GM21825 (cell line): Measurements from ENCODE around the gene CTU2.

Experiments used
- ATAC-seq: cut with Tn5 transposase; IDR thresholded peaks from one replicate; pipeline ENCODE4 v1.9.1; 2021; ENCODE audit warnings: mild to moderate bottlenecking, moderate library complexity; ENCODE audit not compliant: unreplicated experiment

Gene CTU2

GRCh38 chr16:88741368-88741767, 35.1 kb downstream of the CTU2 start:
- ATAC-seq = no peak

GRCh38 chr16:88742896-88743605, 36.7 kb downstream of the CTU2 start:
- no peak for ATAC-seq

- ATAC-seq = no peak
These were observed 37.6 kb downstream of the CTU2 start for GRCh38 chr16:88743693-88744576.

GRCh38 chr16:88744577-88745521, 38.5 kb downstream of the CTU2 start:
- no peak for ATAC-seq

GRCh38 chr16:88746506-88746905, 40.2 kb downstream of the CTU2 start:
- no peak for ATAC-seq

GRCh38 chr16:88747588-88748301, 41.4 kb downstream of the CTU2 start:
- no peak for ATAC-seq

- no peak for ATAC-seq
These were observed 42.1 kb downstream of the CTU2 start for GRCh38 chr16:88748364-88748763.

GRCh38 chr16:88749358-88749757, 43.1 kb downstream of the CTU2 start:
- no peak for ATAC-seq

- ATAC-seq = no peak
These were observed 44.6 kb downstream of the CTU2 start for GRCh38 chr16:88750854-88751253.

GRCh38 chr16:88752386-88753002, 46.2 kb downstream of the CTU2 start:
- ATAC-seq = no peak

GRCh38 chr16:88753191-88753590, 46.9 kb downstream of the CTU2 start:
- no peak for ATAC-seq

- no peak for ATAC-seq
These were observed 47.3 kb downstream of the CTU2 start for GRCh38 chr16:88753602-88754001.

- no peak for ATAC-seq
These were observed 48.0 kb downstream of the CTU2 start for GRCh38 chr16:88754109-88754911.

GRCh38 chr16:88754912-88755744, 48.8 kb downstream of the CTU2 start:
- ATAC-seq = no peak

GRCh38 chr16:88755745-88756443, 49.6 kb downstream of the CTU2 start:
- no peak for ATAC-seq

GRCh38 chr16:88758227-88758943, 52.1 kb downstream of the CTU2 start:
- no peak for ATAC-seq

- ATAC-seq = no peak
These were observed 52.6 kb downstream of the CTU2 start for GRCh38 chr16:88758944-88759244.
